Measurements from ENCODE around the gene RBCK1. TPM values are rescaled to one million over a fixed set of nuclear protein-coding genes. Genes with fewer than 3 reads are reported as not detected.
"Not testable (repeated sequence)": the region's sequence is repeated elsewhere in the genome, so short reads cannot be mapped to it uniquely, and the experiment has no call there.

The RBCK1 gene
- total RNA-seq, 1 donor from 2014 or later, result 108 TPM

DNA sequence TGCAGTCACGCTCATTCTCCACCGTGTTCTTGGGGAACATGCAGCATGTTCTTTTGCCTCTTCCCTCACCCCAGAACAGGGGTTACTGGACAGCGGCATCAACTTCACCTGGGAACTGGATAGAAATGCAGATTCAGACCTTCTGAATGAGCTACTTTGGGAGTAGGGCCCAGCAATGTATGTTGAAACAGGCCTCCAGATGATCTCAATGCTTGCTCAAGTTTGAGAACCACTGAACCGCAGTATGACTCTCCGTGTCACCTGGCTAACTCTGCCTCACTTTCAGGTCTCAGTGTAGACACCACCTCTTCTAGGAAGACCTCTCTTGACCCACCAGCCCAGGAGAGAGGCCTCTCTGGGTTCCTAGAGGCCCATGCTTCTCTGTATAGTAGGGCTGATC, 22.7 kb upstream of the RBCK1 start:
- Mint-ChIP-seq H3K4me1 (ENCODE audit: low read depth) (peaks cover 12% of the 10 kb centered on the region), H3K27me3 (peaks cover 34% of the 10 kb centered on the region), H3K36me3 (ENCODE audit: insufficient read depth) (peaks cover 6% of the 10 kb centered on the region), H3K9me3 (ENCODE audit: low read depth) (no peaks in the 10 kb centered on the region), H3K27ac (no peak overlapping the region), H3K4me3 (ENCODE audit: low read depth) (no peak overlapping the region)
- TF ChIP-seq, protein P1, sequence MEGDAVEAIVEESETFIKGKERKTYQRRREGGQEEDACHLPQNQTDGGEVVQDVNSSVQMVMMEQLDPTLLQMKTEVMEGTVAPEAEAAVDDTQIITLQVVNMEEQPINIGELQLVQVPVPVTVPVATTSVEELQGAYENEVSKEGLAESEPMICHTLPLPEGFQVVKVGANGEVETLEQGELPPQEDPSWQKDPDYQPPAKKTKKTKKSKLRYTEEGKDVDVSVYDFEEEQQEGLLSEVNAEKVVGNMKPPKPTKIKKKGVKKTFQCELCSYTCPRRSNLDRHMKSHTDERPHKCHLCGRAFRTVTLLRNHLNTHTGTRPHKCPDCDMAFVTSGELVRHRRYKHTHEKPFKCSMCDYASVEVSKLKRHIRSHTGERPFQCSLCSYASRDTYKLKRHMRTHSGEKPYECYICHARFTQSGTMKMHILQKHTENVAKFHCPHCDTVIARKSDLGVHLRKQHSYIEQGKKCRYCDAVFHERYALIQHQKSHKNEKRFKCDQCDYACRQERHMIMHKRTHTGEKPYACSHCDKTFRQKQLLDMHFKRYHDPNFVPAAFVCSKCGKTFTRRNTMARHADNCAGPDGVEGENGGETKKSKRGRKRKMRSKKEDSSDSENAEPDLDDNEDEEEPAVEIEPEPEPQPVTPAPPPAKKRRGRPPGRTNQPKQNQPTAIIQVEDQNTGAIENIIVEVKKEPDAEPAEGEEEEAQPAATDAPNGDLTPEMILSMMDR (IDR thresholded peaks at IDR 0.05; ENCODE audit: unreplicated experiment), result no peak
- DNase-seq (ENCODE audit: low spot score, unreplicated experiment), result no peak

DNA sequence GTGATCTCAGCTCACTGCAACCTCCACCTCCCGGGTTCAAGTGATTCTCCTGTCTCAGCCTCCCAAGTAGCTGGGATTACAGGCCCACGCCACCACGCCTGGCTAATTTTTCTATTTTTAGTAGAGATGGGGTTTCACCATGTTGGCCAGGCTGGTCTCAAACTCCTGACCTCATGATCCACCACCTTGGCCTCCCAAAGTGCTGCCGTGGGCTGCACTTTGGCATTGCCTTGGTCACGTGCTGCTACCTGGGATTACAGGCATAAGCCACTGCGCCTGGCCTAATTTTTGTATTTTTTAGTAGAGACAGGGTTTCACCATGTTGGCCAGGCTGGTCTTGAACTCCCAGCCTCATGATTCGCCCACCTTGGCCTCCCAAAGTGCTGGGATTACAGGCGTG, 21.5 kb upstream of the RBCK1 start:
- not testable (repeated sequence) for DNase-seq (ENCODE audit: low spot score, unreplicated experiment); H3K4me3 Mint-ChIP-seq (ENCODE audit: low read depth); H3K36me3 Mint-ChIP-seq (ENCODE audit: insufficient read depth); H3K9me3 Mint-ChIP-seq (ENCODE audit: low read depth); H3K27ac Mint-ChIP-seq
- H3K27me3 Mint-ChIP-seq, result peaks cover 35% of the 10 kb centered on the region
- H3K4me1 Mint-ChIP-seq (ENCODE audit: low read depth), result peaks cover 14% of the 10 kb centered on the region

DNA sequence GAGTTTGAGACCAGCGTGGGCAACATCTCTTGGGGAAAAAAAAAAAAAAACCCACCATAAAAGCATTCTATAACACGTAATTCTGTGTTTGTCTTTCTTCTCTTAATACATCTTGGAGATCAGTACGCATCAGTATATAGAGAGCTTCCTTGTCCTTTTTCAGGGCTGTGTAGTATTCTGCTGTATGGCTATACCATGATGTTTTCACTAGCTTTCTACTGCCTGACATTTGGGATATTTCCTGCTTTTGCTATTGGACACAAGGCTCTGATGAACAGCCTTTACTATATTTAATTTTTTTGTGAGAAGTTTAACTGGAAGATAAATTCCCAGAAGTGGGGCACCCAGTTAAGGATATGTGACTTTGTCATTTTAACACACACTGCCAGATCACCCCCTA, 20.6 kb upstream of the RBCK1 start:
- DNase-seq (ENCODE audit: low spot score, unreplicated experiment), result no peak
- Mint-ChIP-seq H3K27ac (no peak overlapping the region), H3K4me3 (ENCODE audit: low read depth) (no peak overlapping the region), H3K27me3 (peaks cover 31% of the 10 kb centered on the region), H3K4me1 (ENCODE audit: low read depth) (peaks cover 14% of the 10 kb centered on the region), H3K36me3 (ENCODE audit: insufficient read depth) (peaks cover 10% of the 10 kb centered on the region), H3K9me3 (ENCODE audit: low read depth) (no peaks in the 10 kb centered on the region)
- TF ChIP-seq, protein P1 (IDR thresholded peaks at IDR 0.05; ENCODE audit: unreplicated experiment), result no peak

DNA sequence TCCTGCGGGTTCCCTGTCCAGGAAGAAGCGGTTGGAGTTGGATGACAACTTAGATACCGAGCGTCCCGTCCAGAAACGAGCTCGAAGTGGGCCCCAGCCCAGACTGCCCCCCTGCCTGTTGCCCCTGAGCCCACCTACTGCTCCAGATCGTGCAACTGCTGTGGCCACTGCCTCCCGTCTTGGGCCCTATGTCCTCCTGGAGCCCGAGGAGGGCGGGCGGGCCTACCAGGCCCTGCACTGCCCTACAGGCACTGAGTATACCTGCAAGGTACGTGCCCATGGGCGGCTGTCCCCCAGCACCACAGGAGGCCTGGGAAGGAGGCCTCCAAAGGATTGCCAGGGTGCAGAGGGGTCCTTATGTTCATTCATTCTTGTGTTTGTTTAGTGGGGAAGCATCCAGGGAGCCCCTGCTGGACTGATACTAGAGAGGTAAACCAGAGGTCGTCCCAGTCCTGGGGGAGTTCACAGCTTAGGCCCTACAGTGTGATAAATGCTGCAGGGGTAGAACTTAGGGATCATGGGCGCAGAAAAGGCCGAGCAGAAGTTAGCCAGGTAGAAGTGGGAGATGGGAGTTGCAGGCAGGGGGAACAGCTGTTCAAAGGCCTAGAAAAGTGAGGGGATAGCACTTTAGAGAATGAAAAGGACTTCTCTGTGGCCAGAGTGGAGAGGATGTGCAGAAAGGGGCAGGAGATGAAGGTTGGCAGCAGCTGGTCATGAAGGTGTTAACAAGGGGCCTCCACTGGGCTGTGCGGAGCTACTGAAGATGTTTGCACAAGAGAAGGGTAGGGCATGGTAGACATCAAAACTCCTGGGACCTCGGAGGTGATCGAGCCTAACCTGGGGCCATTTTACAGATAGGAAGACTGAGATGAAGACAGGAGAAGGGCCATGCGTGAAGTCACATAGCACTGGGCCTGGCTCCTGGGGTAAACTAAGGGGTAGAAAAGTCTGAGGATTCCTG, 19.8 kb upstream of the RBCK1 start:
- no peak for DNase-seq (ENCODE audit: low spot score, unreplicated experiment)
- no peaks in the 10 kb centered on the region for H3K9me3 Mint-ChIP-seq (ENCODE audit: low read depth)
- peaks cover 11% of the 10 kb centered on the region for H3K36me3 Mint-ChIP-seq (ENCODE audit: insufficient read depth)
- peaks cover 25% of the 10 kb centered on the region for H3K27me3 Mint-ChIP-seq
- no peak overlapping the region for H3K4me3 Mint-ChIP-seq (ENCODE audit: low read depth)
- peaks cover 14% of the 10 kb centered on the region for H3K4me1 Mint-ChIP-seq (ENCODE audit: low read depth)
- H3K27ac Mint-ChIP-seq, result no peak overlapping the region
- TF ChIP-seq, protein P1 (IDR thresholded peaks at IDR 0.05; ENCODE audit: unreplicated experiment), result no peak

DNA sequence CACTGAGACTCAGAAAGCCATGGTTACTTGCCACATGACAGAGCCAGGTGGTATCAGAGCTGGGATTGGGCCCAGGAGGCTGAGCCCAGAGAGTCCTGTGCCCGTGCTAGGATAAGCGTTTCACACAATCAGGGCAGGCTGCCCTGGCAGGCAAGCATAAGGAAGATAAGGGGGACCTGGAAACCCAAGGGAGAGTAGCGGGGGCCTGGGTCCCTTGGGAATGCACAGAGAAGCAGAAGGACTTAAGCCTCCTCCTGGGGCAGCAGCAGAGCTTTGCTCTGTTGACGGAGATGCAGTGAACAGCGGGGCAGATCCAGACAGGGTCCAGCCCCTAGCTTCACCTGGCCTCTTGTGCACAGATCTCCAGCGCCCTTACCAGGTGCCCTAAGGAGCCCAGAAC, 18.9 kb upstream of the RBCK1 start:
- TF ChIP-seq, protein P1 (IDR thresholded peaks at IDR 0.05; ENCODE audit: unreplicated experiment), result no peak
- Mint-ChIP-seq H3K4me1 (ENCODE audit: low read depth) (peaks cover 14% of the 10 kb centered on the region), H3K27me3 (peaks cover 16% of the 10 kb centered on the region), H3K36me3 (ENCODE audit: insufficient read depth) (peaks cover 15% of the 10 kb centered on the region), H3K4me3 (ENCODE audit: low read depth) (no peak overlapping the region), H3K9me3 (ENCODE audit: low read depth) (no peaks in the 10 kb centered on the region), H3K27ac (no peak overlapping the region)
- no peak for DNase-seq (ENCODE audit: low spot score, unreplicated experiment)

Data from progenitor cell of endocrine pancreas (in vitro differentiated cells).